GM18909 (cell line): ENCODE measurements around the gene TMEM109.

Experiments used
- ATAC-seq: cut with Tn5 transposase; IDR thresholded peaks from one replicate; pipeline ENCODE4 v1.9.1; 2021; ENCODE audit warnings: mild to moderate bottlenecking; ENCODE audit not compliant: unreplicated experiment, poor library complexity

The TMEM109 gene

DNA sequence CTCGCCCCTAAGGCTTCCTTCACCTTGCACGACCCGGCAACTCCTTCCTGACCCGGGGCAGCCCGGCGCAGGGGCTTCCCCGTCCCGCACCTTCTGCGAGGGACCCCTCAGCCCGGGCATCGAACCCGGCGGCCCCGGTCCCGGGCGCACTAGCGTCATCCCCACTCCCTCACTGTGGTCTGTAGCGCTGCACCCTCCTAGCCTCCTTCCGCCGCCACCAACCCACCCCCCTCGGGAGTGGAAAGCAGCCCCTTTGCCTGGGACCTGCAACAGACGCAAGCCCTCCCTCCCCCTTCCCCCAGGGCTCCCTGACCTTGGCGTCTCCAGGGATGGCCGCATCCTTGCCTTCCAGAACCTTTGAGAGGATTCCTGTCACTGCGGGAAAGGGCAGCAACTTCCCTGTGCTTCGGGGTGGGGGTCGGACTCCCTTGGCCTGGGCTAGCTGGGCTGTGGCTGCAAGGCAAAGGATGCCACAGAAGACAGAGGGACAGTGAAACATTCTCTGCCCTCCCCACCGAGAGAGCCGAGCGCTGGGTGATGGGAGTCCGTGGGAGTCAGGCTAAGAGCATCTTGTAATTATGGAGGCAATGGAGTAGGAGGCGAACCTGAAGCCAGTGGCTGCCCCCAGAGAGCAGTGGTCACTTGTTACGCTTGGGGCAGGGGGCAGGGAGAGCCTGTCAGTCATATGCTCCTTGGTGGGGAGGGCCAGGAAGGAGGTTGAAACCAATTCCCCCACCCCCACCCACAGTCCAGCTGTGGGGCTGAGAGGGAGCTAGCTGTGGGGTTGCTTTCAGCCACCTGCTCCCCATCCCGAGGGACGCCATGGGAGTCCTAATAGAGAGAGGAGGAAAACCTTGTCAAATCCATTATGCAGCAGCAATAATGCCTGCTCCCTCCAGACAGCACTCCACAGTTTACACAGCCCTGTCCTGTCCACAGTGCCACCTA is 11.2 kb downstream of the TMEM109 start:
- ATAC-seq: no peak

DNA sequence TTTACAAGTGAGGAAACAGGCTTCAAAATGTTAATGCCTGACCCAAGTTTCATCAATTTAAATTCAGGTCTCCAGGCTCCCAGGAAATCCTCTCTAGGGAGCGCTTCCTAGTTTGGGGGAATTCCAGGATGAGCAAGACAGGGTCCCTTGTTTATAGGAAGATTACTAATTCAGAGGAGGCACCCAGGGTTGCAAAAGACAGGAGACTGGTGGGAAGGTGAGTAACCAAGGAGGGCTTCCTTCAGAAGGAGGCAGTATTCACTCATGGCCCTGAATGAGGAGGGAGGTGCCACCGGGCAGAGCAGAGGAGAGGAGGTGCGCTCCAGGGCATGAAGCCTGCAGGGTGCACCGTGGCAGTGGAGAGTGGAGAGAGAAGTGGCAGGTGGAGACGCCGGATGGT is 11.9 kb downstream of the TMEM109 start:
- no peak for ATAC-seq

DNA sequence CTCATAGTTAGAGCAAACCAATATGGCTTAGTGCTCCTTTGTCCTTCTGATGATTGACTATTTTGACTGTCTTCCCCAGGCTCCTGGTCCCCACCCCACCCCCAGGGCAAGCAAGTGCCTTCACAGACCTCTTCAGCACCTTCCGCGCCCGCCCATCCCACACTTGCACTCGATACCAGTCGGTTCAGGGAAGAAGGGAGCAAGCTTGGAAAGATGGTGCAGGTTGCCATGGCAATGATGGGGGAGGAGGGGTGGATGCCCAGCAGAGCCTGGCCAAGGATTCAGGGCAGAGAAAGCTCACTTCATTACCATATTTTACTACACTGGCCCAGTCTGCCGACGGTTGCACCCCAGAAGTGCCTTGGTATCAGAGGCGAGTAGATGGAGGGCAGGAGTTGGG is 12.5 kb downstream of the TMEM109 start:
- ATAC-seq: no peak

DNA sequence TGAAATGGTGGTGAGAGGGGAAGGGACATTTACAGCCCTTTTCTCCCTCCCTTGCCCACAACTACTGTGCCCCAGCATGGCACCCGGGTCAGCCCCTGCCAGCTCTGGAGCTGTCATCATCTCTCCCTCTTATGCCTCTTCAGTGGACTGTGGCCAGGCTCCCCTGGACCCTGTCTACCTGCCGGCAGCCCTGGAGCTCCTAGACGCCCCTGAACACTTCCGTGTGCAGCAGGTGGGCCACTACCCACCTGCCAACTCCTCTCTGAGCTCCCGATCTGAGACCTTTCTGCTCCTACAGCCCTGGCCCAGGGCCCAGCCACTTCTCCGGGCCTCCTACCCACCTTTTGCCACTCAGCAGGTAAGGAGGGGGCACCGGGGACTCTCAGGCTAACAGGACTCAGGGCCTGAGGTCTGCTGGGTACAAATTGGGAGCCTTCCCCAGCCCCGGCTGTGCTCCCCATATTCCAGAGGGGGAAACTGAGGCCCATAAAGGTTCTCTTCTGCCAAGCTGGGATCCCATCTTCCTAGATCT is 13.2 kb downstream of the TMEM109 start:
- ATAC-seq: no peak

DNA sequence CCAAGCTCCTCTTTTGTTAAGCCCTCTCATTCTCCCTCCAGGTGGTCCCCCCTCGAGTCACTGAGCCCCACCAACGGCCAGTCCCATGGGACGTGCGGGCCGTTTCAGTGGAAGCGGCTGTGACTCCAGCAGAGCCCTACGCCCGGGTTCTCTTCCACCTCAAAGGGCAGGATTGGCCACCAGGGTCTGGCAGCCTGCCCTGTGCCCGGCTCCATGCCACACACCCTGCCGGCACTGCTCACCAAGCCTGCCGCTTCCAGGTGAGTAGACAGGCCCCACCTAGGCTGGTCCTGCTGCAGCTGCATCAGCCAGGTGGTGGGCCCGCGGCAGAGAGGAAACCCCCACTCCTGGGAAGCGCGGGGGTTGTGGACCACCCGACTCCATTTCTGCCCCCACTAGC is 13.6 kb downstream of the TMEM109 start:
- no peak for ATAC-seq

GRCh38 chr11:60928563-60929001 is 14.6 kb downstream of the TMEM109 start:
- ATAC-seq: no peak

- ATAC-seq: no peak
Observed at GRCh38 chr11:60929764-60930163, 15.8 kb downstream of the TMEM109 start.

DNA sequence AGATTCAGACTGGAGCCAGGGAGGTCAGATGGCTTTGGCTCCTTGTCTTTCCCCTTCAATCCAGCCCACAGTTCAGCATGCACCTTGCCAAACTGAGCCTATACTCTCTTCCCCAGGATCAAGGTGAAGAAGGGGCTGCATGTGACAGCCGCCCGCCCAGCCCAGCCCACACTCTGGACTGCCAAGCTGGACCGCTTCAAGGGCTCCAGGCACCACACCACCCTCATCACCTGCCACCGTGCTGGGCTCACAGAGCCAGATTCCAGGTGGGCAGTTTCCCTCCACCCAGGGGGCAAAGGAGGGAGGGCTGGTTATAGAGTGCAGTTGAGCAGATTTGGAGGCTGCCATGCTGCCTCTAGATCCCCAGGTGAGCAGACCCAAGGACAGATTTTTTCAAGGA is 16.4 kb downstream of the TMEM109 start:
- ATAC-seq: no peak

DNA sequence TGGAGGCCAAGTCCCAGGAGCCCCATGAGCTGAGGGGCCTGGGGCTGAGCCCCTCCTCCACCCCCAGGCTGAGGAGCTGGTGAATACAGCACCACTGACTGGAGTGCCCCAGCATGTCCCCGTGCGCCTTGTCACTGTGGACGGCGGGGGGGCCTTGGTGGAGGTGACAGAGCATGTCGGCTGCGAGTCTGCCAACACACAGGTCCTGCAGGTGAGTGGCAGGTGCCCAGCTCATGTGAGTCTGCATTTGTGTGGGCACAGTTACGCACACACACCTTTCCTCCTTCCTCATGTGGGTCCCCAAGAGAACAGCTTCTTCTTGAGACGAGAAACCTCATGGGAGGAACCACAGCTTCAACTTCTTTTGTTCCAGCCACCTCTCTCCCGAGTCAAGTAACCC is 18.0 kb downstream of the TMEM109 start:
- ATAC-seq: no peak

- no peak for ATAC-seq
Observed at GRCh38 chr11:60932605-60933356, 18.8 kb downstream of the TMEM109 start.

- no peak for ATAC-seq
Observed at GRCh38 chr11:60933416-60934123, 19.6 kb downstream of the TMEM109 start.

DNA sequence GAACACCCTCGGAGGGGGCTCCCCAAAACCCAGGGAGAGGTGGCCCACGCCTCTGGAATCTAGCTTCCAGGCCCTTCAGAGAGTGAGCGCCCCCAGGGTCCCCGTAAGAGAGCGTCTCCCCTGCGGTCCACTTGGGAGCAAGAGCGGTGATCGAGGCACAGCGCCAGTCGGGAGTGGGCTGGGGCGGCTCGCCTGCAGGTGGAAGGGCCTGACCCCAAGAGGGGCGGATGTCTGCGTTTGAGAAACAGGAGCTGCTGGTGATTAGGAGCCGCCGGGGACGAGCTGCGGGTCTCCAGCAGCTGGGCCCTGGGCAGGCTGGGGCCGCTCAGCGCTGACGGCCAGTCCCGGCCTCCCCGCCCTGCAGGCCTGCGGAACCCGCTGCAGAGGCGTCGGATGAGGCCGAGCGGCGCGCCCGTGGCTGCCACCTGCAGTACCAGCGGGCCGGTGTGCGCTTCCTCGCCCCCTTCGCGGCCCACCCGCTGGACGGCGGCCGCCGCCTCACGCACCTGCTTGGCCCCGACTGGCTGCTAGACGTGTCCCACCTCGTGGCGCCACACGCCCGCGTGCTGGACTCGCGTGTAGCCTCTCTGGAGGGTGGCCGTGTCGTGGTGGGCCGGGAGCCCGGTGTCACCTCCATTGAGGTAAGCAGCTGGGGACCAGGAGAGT is 20.3 kb downstream of the TMEM109 start:
- ATAC-seq: no peak

- no peak for ATAC-seq
Observed at GRCh38 chr11:60934790-60935605, 21.0 kb downstream of the TMEM109 start.

GRCh38 chr11:60935676-60936442 is 21.9 kb downstream of the TMEM109 start:
- no peak for ATAC-seq

DNA sequence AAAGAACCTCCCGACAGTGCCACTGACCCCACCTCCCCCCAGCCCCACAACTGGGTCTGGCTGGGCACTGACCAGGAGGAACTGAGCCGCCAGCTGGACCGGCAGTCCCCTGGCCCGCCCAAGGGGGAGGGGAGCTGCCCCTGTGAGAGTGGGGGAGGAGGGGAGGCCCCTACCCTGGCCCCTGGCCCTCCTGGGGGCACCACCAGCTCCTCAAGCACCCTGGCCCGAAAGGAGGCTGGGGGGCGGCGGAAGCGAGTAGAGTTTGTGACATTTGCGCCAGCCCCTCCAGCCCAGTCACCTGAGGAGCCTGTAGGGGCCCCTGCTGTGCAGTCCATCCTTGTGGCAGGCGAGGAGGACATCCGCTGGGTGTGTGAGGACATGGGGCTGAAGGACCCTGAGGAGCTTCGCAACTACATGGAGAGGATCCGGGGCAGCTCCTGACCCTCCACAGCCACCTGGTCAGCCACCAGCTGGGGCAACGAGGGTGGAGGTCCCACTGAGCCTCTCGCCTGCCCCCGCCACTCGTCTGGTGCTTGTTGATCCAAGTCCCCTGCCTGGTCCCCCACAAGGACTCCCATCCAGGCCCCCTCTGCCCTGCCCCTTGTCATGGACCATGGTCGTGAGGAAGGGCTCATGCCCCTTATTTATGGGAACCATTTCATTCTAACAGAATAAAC is 22.6 kb downstream of the TMEM109 start:
- ATAC-seq: no peak

GRCh38 chr11:60937144-60937527 is 23.2 kb downstream of the TMEM109 start:
- ATAC-seq: no peak

- no peak for ATAC-seq
Observed at GRCh38 chr11:60937811-60938210, 23.9 kb downstream of the TMEM109 start.

- no peak for ATAC-seq
Observed at GRCh38 chr11:60938500-60938899, 24.5 kb downstream of the TMEM109 start.
